MG63 (cell line): Measurements from ENCODE around the gene EIF5AL1. TPM values are rescaled to one million over a fixed set of nuclear protein-coding genes. Genes with fewer than 3 reads are reported as not detected.

Experiments
- DNase-seq: peaks from one replicate; pipeline ENCODE4 v3.0.0-alpha.2; 2020
- H3K27me3 ChIP-seq: fragments of 250-450 bp; sonication (Bioruptor Pico); 2 replicates; pipeline ENCODE4 v1.5.1; 2020; ENCODE audit warnings: mild to moderate bottlenecking, moderate library complexity
- H3K36me3 ChIP-seq: fragments of 250-450 bp; sonication (Bioruptor Pico); 2 replicates; pipeline ENCODE4 v1.5.1; 2020; ENCODE audit warnings: mild to moderate bottlenecking, moderate library complexity
- H3K4me3 ChIP-seq: fragments of 250-450 bp; sonication (Bioruptor Pico); 2 replicates; pipeline ENCODE4 v1.5.1; 2020; ENCODE audit warnings: mild to moderate bottlenecking, moderate library complexity
- H3K9me3 ChIP-seq: fragments of 250-450 bp; sonication (Bioruptor Pico); 2 replicates; pipeline ENCODE4 v1.5.1; 2020; ENCODE audit warnings: mild to moderate bottlenecking, moderate library complexity
- total RNA-seq: library from RNA; depleted of rRNA; stranded (reverse); fragments of >200 nt; shearing (Covaris generic); gene quantifications from 2 replicates; pipeline ENCODE4 v1.2.3, GENCODE V29; 2014; ENCODE audit warnings: low replicate concordance; rRNA removed

EIF5AL1 gene
- total RNA-seq, 1 experiment from 2014 or later = 1.0 TPM

DNA sequence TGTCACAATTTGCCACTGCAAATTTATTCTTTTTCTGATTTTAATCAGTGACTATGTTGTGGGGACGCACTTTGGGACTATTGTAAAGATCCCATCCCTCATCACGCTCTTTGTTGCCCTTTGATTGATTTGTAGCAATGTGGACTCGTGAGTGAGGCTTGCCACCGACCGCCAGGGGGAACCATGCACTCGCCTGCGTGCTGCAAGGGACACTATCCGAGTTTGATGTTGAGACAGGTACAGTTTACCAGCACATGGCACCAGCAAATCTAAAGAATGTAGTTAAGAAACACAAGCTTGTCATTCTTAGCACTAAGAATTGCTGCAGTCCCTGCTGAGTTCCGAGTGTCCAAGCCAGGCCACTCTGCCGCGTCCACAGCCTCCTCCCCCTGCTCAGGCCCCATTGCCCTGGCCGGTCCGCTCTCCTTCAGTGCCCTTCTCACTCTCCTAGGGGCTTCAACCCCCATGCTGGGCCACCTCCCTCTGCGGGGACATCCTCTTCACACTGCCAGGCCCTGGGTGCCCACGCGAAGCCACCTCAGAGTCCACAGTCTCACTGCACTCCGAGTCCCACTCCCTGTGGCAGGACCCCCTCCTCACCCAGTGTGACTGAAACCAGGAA lies 49.9 kb downstream of the EIF5AL1 start:
- no peak overlapping the region for H3K4me3 ChIP-seq
- H3K9me3 ChIP-seq = peaks cover 2% of the 10 kb centered on the region; the same call in 1 of the 2 replicates
- no peaks in the 10 kb centered on the region for H3K36me3 ChIP-seq
- DNase-seq = peak; percentile 45
- H3K27me3 ChIP-seq = peaks cover 14% of the 10 kb centered on the region

DNA sequence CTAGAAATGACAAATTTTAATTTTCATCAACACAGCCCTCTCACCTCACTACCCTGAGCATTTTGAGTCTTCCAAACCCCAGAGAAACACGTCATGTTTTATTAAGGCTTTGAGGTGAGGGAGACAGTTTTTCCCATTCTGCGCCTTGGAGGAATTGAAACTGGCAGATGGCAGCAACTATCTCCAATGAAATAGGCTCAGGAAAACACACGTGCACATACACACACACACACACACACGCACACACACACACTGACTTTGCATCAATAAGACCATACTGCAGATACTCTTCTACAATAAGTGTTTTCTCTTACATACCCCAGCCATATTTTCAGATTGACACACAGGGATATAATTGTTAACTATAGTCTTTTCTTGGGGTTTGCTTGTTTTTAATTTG lies 51.1 kb downstream of the EIF5AL1 start:
- no peak overlapping the region for H3K4me3 ChIP-seq
- H3K36me3 ChIP-seq = no peaks in the 10 kb centered on the region
- DNase-seq = no peak
- peaks cover 2% of the 10 kb centered on the region; the same call in 1 of the 2 replicates for H3K9me3 ChIP-seq
- H3K27me3 ChIP-seq = peaks cover 16% of the 10 kb centered on the region

Other genes starting within 250 kb of the EIF5AL1 start
- gene PPIF, start 165.1 kb upstream of the EIF5AL1 start, total RNA-seq = 42.3 and 53.5 TPM in 2 replicates
- gene ZCCHC24, start 66.9 kb upstream of the EIF5AL1 start, total RNA-seq = 17.8 and 20.5 TPM in 2 replicates
- not detected in 2 replicates for gene SFTPA2, start 47.9 kb downstream of the EIF5AL1 start, total RNA-seq
- gene SFTPA1, start 98.4 kb downstream of the EIF5AL1 start, total RNA-seq = not detected in 2 replicates
- gene NUTM2B, start 190.7 kb downstream of the EIF5AL1 start, total RNA-seq = 0.92 TPM in 1 of 2 replicates, not detected in the other